IPS-15b (cell line): ENCODE results near the gene HMGN3.

Source experiments
- H3K27me3 ChIP-seq: one replicate; pipeline ENCODE4 v1.6.1; 2013; ENCODE audit warnings: low read length; ENCODE audit not compliant: control insufficient read depth, insufficient read depth
- H3K36me3 ChIP-seq: one replicate; pipeline ENCODE4 v1.6.1; 2013; ENCODE audit warnings: low read length; ENCODE audit not compliant: control insufficient read depth, insufficient read depth
- H3K4me1 ChIP-seq: one replicate; pipeline ENCODE4 v1.6.1; 2013; ENCODE audit warnings: mild to moderate bottlenecking, low read length; ENCODE audit not compliant: control insufficient read depth, insufficient read depth
- H3K4me3 ChIP-seq: one replicate; pipeline ENCODE4 v1.5.1; 2013; ENCODE audit warnings: low read depth, low read length
- H3K9ac ChIP-seq: one replicate; pipeline ENCODE4 v1.6.1; 2013; ENCODE audit warnings: low read depth, mild to moderate bottlenecking, low read length
- H3K9me3 ChIP-seq: one replicate; pipeline ENCODE4 v1.6.1; 2013; ENCODE audit warnings: mild to moderate bottlenecking, low read length; ENCODE audit not compliant: control insufficient read depth, insufficient read depth

HMGN3 gene

GRCh38 chr6:79170959-79171358, 63.5 kb downstream of the HMGN3 start:
- Histone ChIP-seq H3K4me1 (peaks cover 4% of the 10 kb centered on the region), H3K9me3 (no peaks in the 10 kb centered on the region), H3K36me3 (no peaks in the 10 kb centered on the region), H3K4me3 (no peak overlapping the region), H3K9ac (no peak overlapping the region), H3K27me3 (no peaks in the 10 kb centered on the region)

- H3K4me1 ChIP-seq, result peaks cover 4% of the 10 kb centered on the region
- H3K9ac ChIP-seq, result no peak overlapping the region
- H3K9me3 ChIP-seq, result no peaks in the 10 kb centered on the region
- H3K4me3 ChIP-seq, result no peak overlapping the region
- no peaks in the 10 kb centered on the region for H3K36me3 ChIP-seq
- H3K27me3 ChIP-seq, result no peaks in the 10 kb centered on the region
Measured at GRCh38 chr6:79170431-79170830, 64.1 kb downstream of the HMGN3 start.

- Histone ChIP-seq H3K9ac (no peak overlapping the region), H3K27me3 (no peaks in the 10 kb centered on the region), H3K9me3 (no peaks in the 10 kb centered on the region), H3K4me3 (no peak overlapping the region), H3K36me3 (no peaks in the 10 kb centered on the region), H3K4me1 (peaks cover 4% of the 10 kb centered on the region)
Measured at GRCh38 chr6:79168695-79168980, 65.8 kb downstream of the HMGN3 start.

- Histone ChIP-seq H3K27me3 (no peaks in the 10 kb centered on the region), H3K9ac (no peak overlapping the region), H3K9me3 (no peaks in the 10 kb centered on the region), H3K4me1 (peaks cover 4% of the 10 kb centered on the region), H3K36me3 (no peaks in the 10 kb centered on the region), H3K4me3 (no peak overlapping the region)
Measured at GRCh38 chr6:79167931-79168694, 66.4 kb downstream of the HMGN3 start.

GRCh38 chr6:79159846-79160245, 74.6 kb downstream of the HMGN3 start:
- no peaks in the 10 kb centered on the region for H3K36me3 ChIP-seq
- no peak overlapping the region for H3K9ac ChIP-seq
- H3K4me3 ChIP-seq, result no peak overlapping the region
- H3K27me3 ChIP-seq, result no peaks in the 10 kb centered on the region
- H3K9me3 ChIP-seq, result peaks cover 2% of the 10 kb centered on the region
- H3K4me1 ChIP-seq, result peaks cover 8% of the 10 kb centered on the region

- H3K27me3 ChIP-seq, result no peaks in the 10 kb centered on the region
Measured at GRCh38 chr6:79158856-79159516, 75.5 kb downstream of the HMGN3 start.

GRCh38 chr6:79157961-79158644, 76.4 kb downstream of the HMGN3 start:
- Histone ChIP-seq H3K9me3 (peaks cover 2% of the 10 kb centered on the region), H3K4me3 (no peak overlapping the region), H3K4me1 (peaks cover 19% of the 10 kb centered on the region), H3K27me3 (no peaks in the 10 kb centered on the region), H3K36me3 (no peaks in the 10 kb centered on the region), H3K9ac (no peak overlapping the region)

More at GRCh38 chr6:79158856-79159516, 75.5 kb downstream of the HMGN3 start:
- Histone ChIP-seq H3K9me3 (peaks cover 2% of the 10 kb centered on the region), H3K4me3 (no peak overlapping the region), H3K9ac (no peak overlapping the region), H3K36me3 (no peaks in the 10 kb centered on the region), H3K4me1 (peaks cover 10% of the 10 kb centered on the region)

GRCh38 chr6:79152269-79152737, 82.2 kb downstream of the HMGN3 start:
- Histone ChIP-seq H3K9me3 (peaks cover 2% of the 10 kb centered on the region), H3K27me3 (no peaks in the 10 kb centered on the region), H3K4me1 (peaks cover 35% of the 10 kb centered on the region), H3K36me3 (no peaks in the 10 kb centered on the region), H3K4me3 (peak overlapping the region; percentile 3), H3K9ac (no peak overlapping the region)
